Fibroblast of skin of back (primary cell): ENCODE measurements around the gene C17orf50.

Experiments used
- DNase-seq: peaks from one replicate; pipeline ENCODE4 v3.0.0-alpha.2; 2013

The C17orf50 gene

DNA sequence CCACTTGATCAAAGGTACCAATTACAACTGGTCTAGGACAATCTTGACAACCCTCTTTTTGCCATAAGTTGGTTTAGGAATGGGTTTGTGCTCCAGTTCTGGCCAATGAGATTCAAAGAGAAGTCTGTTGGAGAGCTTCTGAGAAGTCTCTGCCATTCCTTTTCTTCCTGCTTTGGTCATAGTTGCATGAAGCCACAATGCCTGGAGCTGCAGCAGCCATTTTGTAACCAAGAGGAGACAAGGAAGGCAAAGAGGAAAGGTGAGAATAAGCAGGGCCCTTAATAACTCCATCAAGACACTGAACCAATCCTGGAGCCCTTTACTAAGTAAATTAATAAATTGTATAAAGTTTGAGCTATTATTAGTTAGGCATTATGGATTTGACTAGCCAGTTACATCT is 3.4 kb upstream of the C17orf50 start:
- no peak for DNase-seq

GRCh38 chr17:35761601-35762000 is 914 bp downstream of the C17orf50 start:
- DNase-seq: no peak

GRCh38 chr17:35763767-35764122 is 3.1 kb downstream of the C17orf50 start:
- no peak for DNase-seq

GRCh38 chr17:35764123-35764991 is 3.7 kb downstream of the C17orf50 start:
- peak; percentile 82 for DNase-seq

DNA sequence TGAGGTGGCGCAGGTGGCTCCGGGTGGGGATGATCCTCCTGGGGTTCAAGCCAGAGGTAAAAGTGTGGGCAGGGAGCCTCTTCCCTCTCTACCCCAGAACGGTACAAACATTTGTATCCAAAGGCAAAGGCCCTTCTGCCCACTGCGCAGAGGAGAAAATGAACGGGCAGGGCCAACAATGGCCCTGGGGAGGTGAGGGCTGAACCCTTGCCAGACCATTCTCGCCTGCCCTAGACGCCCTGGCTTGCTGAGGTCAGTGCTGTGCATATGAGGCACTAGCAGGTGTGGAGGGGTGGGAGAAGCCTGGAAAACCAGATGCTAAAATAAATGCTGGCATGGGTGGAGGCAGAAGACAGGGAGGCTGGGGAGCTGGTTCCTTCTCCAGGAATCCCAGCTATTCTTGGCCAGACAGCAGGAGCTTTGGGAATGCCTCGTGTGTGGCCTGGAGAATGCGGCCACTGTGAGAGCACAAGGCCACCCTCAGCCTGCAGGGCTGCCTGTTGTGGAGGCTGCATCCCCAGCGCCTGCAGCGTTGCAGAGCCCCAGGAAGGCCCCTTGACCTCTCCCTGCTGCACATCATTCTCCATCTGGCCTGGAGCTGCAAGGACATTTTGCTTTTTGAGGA is 4.5 kb downstream of the C17orf50 start:
- peak; percentile 60 for DNase-seq

DNA sequence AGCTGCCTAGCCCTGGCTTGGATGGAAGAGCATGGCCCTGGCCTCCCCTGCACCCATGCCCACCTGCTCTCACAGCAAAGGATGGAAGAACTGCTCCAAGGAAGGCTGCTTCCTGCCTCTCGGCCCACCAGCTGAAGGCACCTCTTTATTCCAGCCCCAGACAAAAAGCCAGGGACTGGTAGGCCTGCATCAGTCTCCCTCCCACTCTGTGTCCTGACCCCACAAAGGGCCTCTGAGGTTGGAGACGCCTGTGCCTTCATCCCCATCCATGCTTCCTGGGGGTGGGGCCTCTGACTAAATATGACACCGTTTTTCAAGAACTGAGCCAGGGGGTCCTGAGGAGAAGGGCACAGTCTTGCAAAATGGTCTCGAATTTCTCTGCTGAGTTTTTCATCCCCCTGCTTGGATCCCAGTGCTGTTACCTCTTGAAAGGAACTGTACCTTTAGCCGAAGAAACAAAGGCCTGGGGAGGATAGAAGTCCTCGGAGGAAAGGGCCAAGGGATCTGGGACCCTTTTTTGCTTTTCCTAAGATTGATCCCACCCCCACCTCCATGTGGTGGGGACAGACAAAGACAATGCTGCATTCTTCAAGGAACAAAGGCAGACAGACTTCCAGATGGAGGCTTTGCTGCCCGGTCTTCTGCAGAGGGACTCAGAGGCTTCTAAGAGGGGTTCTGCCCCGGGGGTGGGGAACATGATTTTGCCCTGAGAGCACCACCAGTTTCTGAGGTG is 5.2 kb downstream of the C17orf50 start:
- DNase-seq: no peak

DNA sequence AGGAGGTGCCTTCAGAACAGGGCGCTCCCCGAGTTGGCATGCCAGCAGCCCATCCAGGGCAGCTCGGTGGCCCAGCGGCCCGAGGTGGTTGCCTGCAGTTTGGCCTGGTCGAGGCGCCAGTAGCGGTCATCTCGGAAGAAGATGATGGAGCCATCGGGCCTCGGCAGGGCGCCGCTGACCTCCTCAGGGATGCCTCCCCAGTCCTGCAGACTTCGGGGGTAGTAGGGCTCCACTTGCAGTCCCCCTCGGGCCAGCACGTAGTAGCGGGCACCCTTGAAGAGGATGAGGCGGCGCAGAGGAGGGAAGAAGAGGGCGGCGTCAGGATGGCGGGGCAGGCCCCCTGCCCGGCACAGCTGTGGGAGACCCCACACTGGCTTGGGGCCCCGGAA is 5.8 kb downstream of the C17orf50 start:
- DNase-seq: no peak

DNA sequence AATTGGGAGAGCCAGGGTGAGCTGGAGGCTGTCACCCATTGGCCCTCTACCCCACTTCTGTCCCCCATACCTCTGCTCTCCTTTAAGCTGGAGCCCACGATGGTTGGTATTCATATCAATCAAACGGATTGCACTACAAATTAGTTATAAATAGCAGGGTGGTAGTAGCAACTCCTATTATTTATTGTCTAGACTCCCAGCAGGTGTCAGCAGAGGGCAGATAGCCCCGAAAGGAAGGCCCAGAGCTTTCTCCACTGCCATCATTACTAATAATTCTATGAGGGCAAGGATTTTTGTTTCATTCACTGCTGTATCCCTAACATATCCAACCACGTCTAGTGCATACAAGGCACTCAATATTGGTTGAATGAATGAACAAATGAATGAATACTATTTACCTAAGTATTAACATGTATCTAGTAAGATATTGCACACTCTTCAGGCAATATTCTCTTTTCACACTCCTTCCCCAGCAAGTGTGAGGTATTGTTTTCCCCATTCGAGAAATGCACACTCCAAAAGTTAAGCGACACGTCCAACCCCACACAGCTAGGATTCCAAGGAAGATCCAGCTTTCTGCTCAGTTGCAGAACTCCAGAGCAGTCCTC is 6.3 kb downstream of the C17orf50 start:
- peak; percentile 45 for DNase-seq

GRCh38 chr17:35768797-35769196 is 8.1 kb downstream of the C17orf50 start:
- no peak for DNase-seq

GRCh38 chr17:35769895-35770486 is 9.3 kb downstream of the C17orf50 start:
- DNase-seq: no peak

GRCh38 chr17:35773129-35773528 is 12.4 kb downstream of the C17orf50 start:
- no peak for DNase-seq

- no peak for DNase-seq
These were observed 13.2 kb downstream of the C17orf50 start for GRCh38 chr17:35773679-35774425.

DNA sequence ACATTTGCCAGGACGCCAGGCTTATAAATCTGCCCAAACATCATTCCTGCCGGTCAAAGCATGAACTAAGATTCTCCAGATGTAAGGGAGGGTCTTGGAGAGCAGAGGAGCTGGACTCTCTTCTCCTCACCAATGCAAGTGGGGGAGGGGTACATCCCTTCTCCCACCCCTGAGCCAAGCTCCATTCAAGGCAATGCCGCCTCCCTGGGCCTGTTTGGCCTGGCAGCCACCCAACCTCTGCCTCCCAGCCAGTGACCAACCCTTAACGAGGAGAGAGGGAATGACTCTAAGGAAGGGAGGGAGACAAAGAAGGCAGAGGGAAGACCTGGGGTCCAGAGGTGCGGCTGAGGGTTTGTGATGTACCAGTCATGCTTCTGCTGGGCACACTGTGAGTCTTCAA is 13.8 kb downstream of the C17orf50 start:
- DNase-seq: peak; percentile 71

GRCh38 chr17:35775039-35775438 is 14.4 kb downstream of the C17orf50 start:
- DNase-seq: no peak

DNA sequence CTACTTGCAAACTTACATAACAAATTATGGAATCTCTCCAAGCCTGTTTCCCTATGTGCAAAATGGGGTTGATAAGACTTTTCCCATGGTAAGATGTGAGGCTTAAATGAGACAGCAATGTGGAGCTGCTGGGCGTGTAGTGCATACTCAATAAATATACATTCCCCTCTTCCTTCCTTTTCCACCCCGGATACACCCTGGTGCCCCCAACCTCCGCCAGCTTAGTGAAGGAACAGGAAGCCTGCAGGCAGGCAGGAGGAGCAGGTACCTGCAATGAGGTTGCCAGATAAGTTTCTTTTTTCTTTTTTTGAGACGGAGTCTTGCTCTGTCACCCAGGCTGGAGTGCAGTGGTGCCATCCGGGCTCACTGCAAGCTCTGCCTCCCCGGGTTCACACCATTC is 14.9 kb downstream of the C17orf50 start:
- DNase-seq: no peak

GRCh38 chr17:35778641-35779196 is 18.0 kb downstream of the C17orf50 start:
- no peak for DNase-seq

DNA sequence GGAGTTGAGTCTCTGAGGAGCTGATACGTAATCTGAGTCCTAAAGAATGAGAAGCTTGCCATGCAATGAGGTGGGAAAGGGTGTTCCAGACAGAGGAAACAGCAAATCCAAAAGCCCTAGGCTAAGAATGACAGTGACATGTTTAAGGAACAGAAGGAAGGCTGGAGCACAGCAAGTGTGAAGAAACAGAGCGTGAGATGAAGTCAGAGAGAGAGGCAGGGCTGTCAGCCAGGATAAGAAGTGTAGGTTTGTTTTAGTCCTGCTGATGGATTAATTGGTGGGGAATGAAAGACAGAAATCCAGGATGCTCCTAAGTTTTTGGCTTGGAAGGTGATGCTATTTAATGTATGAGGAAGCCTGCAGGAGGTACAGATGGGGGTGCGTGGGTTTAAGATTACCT is 20.3 kb downstream of the C17orf50 start:
- DNase-seq: no peak

- DNase-seq: no peak
These were observed 24.2 kb downstream of the C17orf50 start for GRCh38 chr17:35784895-35785294.

DNA sequence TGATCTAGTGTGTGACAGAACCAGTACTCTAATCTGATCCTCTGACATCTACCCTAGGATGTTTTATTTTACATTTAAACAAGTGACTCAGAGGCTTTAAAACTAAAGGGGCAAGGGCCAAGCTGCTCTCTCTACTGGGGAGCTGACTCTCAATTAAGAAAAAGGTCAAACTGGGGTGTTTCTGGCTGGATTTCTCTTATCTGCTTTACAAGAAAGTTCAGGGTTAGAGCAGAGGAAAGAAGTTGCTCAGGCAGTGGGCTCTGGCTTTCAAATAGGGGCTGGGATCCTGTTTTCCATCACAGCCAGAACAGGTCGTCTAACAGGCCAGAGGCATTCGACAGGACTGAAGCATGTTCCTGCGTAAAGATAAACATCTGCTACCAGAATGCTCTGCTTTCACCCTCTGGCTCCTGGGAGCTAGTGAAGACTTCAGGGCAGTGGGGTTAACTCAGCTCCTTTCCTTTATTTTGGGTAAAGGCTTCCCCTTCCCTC is 26.3 kb downstream of the C17orf50 start:
- DNase-seq: no peak

DNA sequence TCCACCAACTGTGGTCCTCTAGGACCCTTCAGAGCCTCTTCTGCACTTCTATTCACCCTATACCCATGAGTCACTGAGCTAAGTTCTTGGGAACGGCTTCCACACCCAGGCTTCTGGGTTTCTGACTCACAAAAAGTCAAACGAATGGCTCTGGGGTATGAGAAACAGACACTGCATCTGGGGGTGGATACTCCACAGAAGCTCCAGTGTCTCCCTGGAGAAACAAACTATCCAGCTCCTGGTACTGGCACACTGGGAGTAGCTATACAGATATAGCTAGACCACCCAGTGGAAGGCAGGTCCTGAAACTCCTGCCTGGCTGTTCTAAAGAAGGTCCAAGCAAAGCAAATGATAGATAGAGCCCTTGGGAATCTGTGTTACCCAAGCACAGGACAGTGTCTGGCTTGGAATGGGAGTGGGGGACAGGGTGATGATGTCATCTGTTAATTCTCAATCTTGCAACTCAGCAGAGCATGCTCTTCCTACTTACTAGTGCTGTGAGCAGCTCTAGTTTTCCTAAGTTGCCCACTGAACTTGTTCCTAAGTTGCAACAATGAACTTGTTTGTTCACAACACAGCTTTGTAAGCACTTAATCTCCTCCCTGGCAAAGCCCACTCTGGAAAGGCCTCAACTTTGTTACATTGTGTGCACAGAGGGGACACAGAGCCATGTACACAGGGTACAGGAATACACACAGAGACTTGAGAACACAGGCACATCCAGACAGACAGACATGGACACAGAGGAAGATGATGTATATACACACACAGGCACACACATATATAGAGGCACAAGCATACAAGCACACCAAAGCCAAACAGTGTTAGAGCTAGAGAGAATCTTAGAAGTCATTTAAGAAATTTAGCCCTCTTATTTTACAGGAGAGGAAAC is 28.0 kb downstream of the C17orf50 start:
- DNase-seq: peak; percentile 93
